GM21515 (cell line): Measurements from ENCODE around the gene HBG1.

Source experiments
- ATAC-seq: cut with Tn5 transposase; IDR thresholded peaks from one replicate; pipeline ENCODE4 v1.9.1; 2021; ENCODE audit not compliant: unreplicated experiment

The HBG1 gene

GRCh38 chr11:5247472-5248192, 2.0 kb downstream of the HBG1 start:
- no peak for ATAC-seq

DNA sequence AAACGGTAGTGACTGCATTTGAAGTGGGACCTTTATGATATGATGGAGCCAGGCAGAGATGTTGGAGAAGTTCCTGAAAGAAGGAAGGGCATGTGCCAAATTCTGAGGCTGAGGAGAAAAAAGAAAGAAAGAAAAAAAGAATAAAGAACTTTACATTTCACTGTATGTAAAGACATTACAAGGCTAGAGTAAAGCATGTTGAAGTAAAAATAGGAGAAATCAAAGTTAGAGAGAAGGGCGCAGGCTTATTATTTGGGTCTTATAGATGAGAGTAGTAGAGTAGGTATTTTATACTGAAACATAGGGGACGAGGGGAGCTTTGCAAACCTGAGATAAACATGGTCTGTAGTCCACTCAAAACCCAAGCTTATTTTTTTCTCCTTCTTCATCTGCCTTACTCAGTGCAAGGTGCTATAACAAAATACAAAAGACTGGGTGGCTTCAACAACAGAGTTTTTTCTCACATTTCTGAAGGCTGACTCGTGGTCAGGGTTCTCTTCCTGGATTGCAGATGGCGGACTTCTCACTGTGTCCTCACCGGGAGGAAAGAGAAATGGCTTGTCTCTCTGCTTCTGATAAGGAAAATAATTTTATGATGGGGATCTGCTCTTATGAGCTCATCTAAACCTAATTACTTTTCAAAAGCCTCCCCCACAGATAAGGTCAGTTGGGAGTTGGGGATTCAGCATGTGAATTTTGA, 2.7 kb downstream of the HBG1 start:
- ATAC-seq: no peak

DNA sequence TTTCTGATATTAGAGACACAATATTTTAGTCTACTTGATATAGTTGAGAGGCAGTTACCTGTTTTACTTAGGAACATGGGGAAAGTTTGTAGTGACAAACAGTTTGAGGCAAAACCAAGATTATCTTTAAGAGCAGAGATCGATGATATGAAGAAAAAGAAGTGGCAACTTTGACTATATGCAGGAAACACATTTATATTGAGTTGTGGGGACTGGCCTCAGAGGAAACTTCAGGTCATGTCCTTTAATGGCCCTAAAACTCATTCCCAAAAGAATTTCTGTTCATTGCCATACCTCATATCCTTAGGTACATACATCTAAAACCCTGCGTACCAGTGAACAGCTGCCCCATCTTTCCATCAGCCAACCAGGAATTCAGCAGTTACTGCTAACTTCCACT, 4.5 kb downstream of the HBG1 start:
- no peak for ATAC-seq

DNA sequence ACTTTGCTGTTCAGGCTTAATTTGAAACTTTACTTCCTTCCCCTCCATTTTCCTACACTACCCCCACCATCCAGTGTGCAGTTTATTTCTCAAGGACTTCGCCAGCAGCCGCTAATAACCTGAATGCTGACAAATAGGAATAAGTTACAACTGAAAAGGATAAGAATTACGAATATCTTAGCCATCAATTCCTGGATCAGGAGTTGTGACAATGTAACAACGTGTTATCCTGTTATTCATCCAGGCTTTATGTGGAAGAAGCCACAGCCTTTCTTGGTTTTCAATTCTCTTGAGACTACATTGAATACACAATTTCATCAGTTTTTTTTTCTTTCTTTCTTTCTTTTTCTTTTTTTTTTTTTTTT, 5.9 kb downstream of the HBG1 start:
- ATAC-seq: no peak

DNA sequence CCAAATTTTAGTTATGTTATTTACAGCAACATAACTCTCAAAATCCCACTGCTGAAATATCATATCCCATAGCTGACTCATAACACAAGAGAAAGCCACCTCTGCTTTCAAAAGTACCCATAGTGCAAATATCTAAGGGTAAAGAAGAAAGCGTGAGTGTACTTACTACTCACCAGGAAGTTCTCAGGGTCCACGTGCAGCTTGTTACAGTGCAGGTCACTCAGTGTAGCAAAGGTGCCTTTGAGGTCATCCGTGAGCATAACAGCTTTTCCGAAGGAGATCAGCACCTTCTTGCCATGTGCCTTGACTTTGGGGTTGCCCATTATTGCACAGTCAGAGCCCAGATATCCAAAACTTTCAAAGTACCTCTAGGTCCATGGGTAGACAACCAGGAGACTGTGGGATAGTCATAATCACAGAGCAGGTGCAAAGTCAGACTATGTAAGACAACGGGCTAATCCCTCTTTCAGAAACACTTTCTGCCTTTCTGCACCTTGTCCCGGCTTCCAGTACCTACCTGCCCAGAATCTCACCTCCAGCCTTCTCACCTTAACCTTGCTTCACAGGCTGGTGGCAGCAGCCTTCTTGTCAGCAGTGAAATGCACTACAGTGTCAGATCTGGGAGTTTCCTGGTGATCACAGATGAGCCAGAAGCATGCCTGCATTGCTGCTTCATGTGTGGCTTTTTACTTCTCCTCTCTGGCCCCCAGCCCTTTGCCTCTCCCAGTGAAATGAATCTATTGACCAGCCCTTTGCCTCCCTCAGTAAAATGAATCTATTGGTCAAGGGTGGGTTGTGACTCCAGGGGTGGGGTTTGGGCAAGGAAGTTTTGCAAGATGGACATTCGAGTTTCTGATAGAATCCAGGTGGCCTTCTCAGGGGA, 6.5 kb downstream of the HBG1 start:
- peak; percentile 52 for ATAC-seq

DNA sequence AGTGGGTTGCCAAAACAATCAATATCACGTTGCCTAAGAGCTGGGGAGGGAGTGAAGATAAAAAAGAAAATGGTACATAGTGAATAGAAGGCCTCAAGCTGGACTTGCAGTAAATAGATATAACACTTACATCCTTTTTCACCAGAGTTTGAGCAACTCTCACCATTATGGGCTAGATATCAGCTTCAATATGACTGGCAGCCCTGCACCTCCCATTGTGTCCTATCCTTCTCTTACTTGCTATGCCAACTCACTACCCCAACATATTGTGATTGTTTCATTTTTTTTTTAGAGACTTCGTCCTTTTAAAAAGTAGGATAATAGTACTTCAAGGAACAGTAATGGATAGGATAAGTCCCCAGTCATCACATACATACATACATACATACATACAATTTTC, 7.4 kb downstream of the HBG1 start:
- ATAC-seq: no peak

DNA sequence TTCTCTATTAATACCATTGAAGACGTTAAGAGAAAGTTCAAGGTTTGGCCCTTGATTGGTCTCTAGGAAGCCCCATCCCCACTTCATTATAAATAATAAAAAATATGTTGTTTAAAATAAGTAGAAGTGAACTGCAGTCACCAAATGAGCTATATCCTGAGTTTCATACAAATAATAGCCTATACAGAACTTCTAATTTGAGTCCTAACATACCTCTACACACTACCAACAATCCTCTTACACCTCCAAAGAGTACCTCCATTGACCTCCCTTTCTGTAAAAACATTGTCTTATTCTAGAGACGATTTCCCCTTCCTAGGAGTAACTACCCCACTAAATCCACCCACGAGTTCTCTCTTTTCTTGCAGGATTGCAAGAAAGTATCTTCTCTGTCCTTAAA, 8.2 kb downstream of the HBG1 start:
- no peak for ATAC-seq

- no peak for ATAC-seq
Observed at GRCh38 chr11:5240458-5240857, 9.2 kb downstream of the HBG1 start.

- ATAC-seq: no peak
Observed at GRCh38 chr11:5240056-5240455, 9.6 kb downstream of the HBG1 start.

- no peak for ATAC-seq
Observed at GRCh38 chr11:5239046-5239445, 10.6 kb downstream of the HBG1 start.

DNA sequence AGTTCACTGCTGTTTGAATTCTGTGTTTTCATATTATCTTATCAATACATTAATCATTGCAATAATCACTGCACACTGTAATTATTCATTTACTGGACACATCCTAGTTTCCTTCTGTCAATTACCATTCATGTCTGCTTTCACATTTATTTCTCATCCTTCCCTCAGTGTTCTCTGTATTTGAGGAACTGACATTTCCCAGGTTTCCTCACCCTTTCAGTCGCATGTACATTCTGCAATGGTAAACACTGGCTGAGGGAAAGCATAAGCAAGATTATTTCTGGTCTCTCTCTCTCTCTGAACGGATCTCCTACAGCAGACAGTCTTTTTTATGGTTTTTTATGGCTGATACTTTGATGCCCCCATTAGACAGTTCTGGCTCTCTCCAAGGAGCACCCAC, 11.2 kb downstream of the HBG1 start:
- no peak for ATAC-seq

DNA sequence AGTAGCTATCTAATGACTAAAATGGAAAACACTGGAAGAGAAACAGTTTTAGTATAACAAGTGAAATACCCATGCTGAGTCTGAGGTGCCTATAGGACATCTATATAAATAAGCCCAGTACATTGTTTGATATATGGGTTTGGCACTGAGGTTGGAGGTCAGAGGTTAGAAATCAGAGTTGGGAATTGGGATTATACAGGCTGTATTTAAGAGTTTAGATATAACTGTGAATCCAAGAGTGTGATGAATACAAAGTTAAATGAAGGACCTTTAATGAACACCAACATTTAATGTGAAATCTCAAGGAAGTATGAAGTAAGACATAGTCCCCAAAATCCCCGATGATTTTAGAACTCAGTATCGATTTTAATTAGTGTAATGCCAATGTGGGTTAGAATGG, 12.2 kb downstream of the HBG1 start:
- ATAC-seq: no peak

DNA sequence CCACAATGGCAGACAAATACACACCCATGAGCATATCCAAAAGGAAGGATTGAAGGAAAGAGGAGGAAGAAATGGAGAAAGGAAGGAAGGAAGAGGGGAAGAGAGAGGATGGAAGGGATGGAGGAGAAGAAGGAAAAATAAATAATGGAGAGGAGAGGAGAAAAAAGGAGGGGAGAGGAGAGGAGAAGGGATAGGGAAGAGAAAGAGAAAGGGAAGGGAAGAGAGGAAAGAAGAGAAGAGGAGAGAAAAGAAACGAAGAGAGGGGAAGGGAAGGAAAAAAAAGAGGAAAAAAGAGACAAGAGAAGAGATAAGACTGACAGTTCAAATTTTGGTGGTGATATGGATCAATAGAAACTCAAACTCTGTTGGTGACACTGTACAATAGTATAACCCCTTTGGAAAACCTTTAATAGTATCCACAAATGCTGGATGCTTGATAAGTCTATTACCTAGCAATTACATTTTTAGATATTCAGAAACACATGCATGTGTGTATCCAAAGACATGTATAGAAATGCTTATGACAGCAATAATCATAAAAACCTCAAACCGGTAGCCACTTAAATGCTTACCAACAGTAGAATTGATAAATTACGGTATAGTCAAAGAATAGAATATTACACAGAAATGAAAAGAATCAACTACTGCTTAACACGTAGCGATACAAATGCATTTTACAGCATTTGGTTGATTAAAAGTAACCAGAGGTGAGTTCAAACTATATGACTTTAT, 14.1 kb downstream of the HBG1 start:
- no peak for ATAC-seq

- peak; percentile 54 for ATAC-seq
Observed at GRCh38 chr11:5234381-5234834, 15.2 kb downstream of the HBG1 start, which contains the start of gene HBD. HBD (minus strand) TSS chr11:5234483; CDS start chr11:5234433, 50 bp downstream.

DNA sequence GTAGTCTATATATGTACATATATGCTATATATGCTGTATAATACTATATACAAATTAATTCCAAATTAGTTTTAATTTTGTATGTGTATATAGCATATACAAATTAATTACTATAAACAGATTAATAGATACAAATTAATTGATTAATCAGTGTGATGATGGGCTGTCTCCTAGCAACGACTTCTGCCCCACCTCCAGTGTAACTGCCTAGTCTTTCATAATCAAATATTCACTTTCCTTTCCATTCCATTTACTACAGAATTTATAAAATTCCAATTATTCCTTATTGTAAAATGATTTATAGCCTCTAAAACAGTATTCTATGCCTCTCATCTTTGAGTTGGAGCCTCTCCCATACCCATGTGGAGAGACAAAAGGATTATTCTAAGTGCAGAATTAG, 16.4 kb downstream of the HBG1 start:
- ATAC-seq: no peak

GRCh38 chr11:5232821-5233220, 16.8 kb downstream of the HBG1 start:
- no peak for ATAC-seq

DNA sequence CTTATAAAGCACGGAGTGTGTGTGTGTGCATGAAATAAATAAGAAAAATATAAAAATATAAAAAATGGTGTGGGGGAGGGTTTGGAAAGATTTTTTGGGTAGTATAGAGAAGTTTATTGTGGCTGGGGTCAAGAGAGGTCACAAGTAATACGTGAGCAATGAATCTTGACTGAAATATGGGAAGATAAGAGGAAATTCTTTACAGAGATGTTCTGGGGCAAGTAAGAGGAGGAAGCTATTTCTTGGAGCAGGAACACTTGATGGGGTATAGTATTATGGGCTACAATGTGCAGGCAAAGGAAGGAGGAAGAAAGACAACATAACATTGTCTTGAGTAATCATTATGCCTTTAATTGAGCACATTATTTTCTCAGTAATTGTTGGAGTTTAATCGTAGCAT, 17.5 kb downstream of the HBG1 start:
- ATAC-seq: no peak

DNA sequence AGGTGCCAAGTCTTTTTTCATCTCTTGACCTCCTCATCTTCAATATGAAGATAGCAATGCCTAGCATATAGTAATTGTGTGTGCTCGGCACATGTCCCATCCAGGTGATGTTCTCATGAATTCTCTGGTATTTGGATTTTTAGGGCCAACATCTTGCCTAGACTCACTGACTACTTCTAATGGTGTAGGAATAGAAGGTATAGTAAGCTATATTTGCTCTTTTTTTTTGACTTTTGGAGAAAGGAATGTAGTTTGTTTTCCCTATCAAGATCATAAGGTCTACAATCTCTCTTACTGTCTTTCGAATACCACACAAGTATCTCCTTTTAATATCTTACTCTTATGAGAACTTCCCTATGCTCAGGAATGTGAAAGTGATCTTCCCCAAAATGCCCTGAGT, 18.5 kb downstream of the HBG1 start:
- ATAC-seq: no peak

- no peak for ATAC-seq
Observed at GRCh38 chr11:5230266-5230665, 19.4 kb downstream of the HBG1 start.

DNA sequence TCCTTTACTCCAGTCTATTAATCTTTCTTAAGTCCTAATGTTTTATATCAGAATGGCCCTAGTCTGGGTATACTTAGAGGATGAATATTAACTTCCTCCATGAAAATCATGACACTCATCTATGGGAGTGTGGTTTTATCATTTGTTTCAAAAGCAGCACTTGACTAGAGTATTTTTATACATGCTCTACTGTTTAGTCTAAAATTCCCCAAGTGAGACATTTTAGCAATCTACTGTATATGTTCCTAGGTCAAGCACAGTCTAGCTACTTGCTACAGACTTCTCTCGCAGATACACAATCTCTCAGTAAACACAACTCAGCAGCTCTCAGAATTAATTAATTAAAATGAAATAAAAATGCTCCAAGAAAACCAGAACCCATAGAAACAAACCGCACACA, 19.9 kb downstream of the HBG1 start:
- ATAC-seq: no peak

DNA sequence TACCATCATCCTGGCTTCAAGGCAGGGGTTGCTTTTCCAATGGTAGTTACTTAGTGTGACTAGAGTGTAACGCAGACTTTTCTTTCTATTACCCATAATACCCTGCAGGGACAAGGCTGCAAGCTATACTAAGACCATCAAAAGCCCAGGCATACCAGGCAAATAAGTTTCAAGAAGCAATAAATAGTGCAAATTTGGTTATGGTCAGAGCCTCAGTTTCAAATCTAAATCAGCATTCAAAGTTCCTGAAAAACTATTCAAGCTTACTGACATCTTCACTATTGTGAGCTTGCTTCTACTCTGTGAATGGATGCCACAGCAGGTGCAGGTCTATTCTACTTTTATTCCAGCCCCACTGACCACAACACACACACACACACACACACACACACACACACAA, 20.3 kb downstream of the HBG1 start:
- no peak for ATAC-seq
